ENCODE results near the gene OLFM2.
A peak's percentile ranks its signal among the peaks of the same experiment; 100 is the strongest.
"Not testable (repeated sequence)": the region's sequence is repeated elsewhere in the genome, so short reads cannot be mapped to it uniquely, and the experiment has no call there.

Gene OLFM2

GRCh38 chr19:9823816-9824215 lies 112.5 kb downstream of the OLFM2 start:
- DNase-seq = no peak

- not testable (repeated sequence) for DNase-seq
These were observed 116.3 kb downstream of the OLFM2 start for GRCh38 chr19:9820034-9820433.

GRCh38 chr19:9819596-9819909 lies 116.8 kb downstream of the OLFM2 start:
- no peak for DNase-seq

- peak; percentile 100 for DNase-seq
These were observed 117.3 kb downstream of the OLFM2 start, which contains the start of gene FBXL12 for GRCh38 chr19:9818734-9819595. FBXL12 (minus strand) TSS chr19:9819079; CDS start chr19:9818813, 266 bp downstream.

GRCh38 chr19:9818175-9818733 lies 118.1 kb downstream of the OLFM2 start:
- DNase-seq = peak; percentile 66

GRCh38 chr19:9811139-9811538 lies 125.2 kb downstream of the OLFM2 start:
- DNase-seq = no peak

GRCh38 chr19:9808855-9809824 lies 127.2 kb downstream of the OLFM2 start:
- peak; percentile 61 for DNase-seq

- no peak for DNase-seq
These were observed 129.5 kb downstream of the OLFM2 start for GRCh38 chr19:9806803-9807202.
